Cardiac fibroblast (primary cell): ENCODE data around the gene NUTM2D.
"Not testable (repeated sequence)": the region's sequence is repeated elsewhere in the genome, so short reads cannot be mapped to it uniquely, and the experiment has no call there.

Source experiments
- DNase-seq, 2 donors: peaks; one replicate each; pipeline versions ENCODE4 v3.0.0 to v3.0.0-alpha.2; 2010; ENCODE audit warnings: low read depth in 2 of 2
- H3K4me3 ChIP-seq, 2 donors: replicated peaks in 1 of 2; 1 replicate in 1 of 2; 2 replicates in 1 of 2; pipeline ENCODE4 v1.5.1; 2011; ENCODE audit warnings: low read depth in 2 of 2, low read length in 2 of 2, mild to moderate bottlenecking in 2 of 2, moderate library complexity in 1 of 2

The NUTM2D gene

DNA sequence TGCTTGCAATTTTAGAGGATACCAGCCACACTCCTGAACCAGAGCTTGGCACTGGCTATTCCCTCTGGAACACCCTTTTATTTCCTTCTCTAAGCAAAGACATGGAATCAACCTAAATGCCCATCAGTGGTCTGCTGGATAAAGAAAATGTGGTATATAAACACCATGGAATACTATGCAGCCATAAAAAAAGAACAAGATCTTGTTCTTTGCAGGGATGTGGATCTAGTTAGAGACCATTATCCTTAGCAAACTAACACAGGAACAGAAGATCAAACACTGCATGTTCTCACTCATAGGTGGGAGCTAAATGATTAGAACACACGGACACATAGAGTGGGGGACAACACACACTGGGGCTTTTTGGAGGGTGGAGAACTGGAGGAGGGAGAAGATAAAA lies 56.4 kb downstream of the NUTM2D start:
- not testable (repeated sequence) for H3K4me3 ChIP-seq, DNase-seq
